ENCODE data around the gene DNAL1.

The DNAL1 gene

GRCh38 chr14:73724696-73725095 lies 79.9 kb downstream of the DNAL1 start:
- no peak for DNase-seq (ENCODE audit: low read depth, low spot score)

DNA sequence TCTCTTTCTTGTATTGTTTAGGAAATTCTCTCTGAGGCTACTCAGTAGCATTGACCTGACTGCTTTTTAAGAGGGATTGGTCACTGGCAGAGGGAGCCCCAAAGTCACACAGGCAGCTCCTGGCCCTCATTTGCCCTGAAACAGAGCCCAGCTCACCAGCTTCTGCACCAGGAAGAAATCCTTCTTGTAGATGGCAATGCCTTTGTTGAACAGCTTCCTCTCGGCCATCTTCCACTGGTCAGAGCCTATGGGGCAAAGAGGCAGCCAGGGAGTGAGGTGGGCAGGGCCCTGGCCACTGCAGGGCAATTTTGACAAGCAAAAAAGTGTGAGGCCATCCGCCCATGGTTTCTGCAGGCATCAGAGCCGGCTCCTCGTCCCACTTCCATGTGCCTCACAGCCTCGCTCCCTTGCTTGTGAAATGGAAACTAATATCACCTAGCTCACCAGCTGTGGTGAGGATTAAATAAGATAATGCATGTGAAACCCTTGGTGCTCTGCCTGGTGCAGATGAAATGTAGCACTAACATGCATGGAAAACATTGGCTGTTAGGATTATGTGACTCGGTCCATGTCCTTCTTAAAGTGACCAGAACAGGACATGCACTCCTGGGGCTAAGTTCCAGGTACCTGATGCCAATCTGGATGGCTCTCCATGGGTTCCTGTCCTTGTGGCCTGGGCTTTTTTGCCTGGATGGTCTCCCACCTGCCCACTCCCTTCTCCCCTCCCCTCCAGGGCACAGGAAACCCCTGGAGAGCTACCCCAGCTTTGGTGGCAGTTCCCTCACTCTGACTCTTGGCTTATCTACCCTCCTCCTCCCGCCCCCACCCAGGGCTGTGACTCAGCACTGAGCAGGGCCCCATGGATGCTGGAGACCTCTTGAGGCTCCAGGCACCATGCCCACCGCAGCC lies 80.6 kb downstream of the DNAL1 start:
- DNase-seq (ENCODE audit: low read depth, low spot score) = no peak

GRCh38 chr14:73726025-73726961 lies 81.5 kb downstream of the DNAL1 start:
- DNase-seq (ENCODE audit: low read depth, low spot score) = no peak

GRCh38 chr14:73727166-73727565 lies 82.4 kb downstream of the DNAL1 start:
- no peak for DNase-seq (ENCODE audit: low read depth, low spot score)

- DNase-seq (ENCODE audit: low read depth, low spot score) = no peak
Observed at GRCh38 chr14:73728717-73729330, 84.0 kb downstream of the DNAL1 start.

GRCh38 chr14:73729556-73730265 lies 84.9 kb downstream of the DNAL1 start:
- no peak for DNase-seq (ENCODE audit: low read depth, low spot score)

DNA sequence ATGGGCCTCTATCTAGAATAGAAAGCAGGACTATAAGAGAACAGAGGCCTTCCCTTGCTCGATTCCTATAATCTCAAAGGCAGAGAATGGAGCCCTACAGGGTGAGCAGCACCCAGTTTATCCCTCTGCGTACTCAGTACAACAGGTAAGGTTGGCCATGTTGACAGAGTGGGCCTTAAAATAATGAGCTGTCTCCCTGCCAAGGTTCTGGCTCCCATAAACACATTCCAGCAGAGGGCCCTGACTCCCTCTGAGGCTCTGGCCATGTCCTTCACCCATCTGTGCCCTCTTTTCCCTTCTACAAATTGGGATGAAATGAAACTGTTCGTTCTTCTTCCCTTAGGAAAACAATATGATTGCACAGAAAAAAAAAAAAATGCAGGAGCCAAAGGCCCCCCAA lies 86.3 kb downstream of the DNAL1 start:
- DNase-seq (ENCODE audit: low read depth, low spot score) = no peak

DNA sequence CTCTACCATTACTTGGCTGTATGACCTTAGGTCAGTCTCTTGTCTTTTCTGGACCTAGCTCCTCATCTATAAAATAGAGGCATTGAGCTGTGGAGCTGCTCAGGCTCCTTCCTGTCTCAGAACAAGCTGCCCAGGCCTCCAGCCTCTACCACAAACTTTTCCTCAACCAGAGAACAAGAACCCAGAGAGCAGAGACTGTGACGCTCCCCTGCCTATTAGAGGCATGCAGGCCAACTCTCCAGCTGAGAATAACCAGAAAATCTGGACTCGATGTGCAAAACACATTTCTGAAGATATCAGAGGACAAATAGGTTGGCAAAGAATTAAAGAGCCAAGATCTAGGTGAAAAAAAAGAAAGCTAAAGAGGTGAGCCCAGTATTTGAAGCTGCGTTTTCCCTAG lies 87.2 kb downstream of the DNAL1 start:
- DNase-seq (ENCODE audit: low read depth, low spot score) = no peak

DNA sequence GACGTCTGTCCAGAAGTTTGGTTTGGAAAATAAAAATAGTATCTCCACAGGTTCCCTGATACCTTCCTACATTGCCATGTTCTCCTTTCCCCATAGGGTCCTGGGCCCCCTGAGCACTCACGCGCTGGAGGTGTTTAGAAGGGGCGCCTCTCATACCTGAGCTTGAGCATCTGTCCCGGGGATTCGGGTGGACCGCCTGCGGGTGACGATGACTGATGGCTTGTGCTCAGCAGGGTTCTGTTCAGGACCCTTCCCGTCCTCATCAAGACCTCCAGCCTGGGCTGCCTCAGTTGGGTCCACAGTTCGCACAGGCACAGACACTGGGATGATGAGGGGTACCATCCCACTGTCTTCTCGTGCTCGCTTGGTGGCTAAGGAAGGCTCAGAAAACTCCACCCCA lies 92.1 kb downstream of the DNAL1 start:
- no peak for DNase-seq (ENCODE audit: low read depth, low spot score)

- no peak for DNase-seq (ENCODE audit: low read depth, low spot score)
Observed at GRCh38 chr14:73738518-73739173, 93.9 kb downstream of the DNAL1 start.

DNA sequence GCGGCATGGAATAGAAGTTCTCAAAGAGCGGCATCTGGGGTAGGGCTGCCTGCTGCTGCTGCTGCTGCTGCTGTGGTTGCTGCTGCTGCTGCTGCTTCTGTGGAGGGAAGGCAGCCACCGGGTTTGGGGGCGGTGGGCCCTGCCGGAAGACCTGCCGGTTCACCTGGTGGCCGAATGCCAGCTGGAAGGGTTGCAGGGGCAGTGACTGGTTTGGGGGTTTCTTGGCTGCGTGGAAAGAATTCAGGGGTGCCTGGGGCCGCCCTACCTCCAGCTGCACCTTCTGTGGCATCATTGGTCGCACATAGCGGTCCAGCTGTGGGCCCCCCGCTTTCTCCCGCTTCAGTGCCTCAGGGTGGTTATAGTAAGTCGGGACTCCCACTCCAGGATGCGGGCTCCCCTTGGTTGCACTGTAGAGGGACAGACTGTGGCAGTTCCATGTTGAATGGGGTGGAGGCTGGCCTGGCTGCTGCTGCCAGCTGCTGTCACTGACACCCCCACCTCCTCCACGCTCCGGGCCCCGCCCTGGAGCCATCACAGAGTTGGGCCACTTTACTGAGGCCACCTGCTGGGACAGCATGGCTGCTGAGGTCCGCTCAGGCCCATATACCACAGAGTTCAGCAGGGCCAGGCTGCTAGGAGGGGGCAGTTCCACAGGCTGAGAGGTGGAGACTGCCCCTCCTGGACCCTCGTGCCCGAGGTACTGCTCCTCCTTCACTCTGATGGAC lies 94.5 kb downstream of the DNAL1 start:
- DNase-seq (ENCODE audit: low read depth, low spot score) = no peak

DNA sequence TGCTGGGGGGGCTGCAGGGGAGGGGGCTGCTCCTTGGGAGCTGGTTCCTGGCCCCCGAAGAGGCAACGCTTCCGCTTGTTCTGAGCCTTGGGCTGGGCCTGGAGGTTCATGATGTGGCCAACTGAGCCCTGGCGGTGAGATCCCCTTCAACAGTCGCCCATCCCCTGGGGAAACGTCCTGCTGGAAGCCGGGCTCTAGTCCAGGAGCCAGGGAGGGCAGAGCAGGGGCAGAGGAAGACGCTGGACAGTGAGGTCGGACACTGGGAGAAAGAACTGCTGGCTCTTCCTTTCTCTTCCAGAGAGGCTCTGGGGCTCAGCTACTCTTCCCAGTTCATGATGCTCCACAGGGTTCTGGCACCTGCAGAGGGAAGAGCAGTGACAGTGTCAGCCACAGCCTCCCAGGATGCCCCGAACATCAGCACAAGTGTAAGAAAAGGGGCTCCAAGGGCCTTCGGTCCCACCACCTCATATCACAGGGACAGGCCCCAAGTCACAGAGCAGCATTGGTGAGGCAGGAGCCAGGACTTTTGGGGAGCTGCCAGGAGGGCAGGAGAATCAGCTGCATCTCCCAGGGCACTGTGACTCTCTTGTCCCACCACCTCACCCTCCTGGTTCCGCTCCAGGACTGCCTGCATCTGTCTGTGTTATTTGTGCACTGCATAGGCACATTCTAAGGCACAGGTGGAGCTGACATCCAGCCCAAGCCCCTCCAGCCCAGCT lies 95.3 kb downstream of the DNAL1 start:
- no peak for DNase-seq (ENCODE audit: low read depth, low spot score)

- no peak for DNase-seq (ENCODE audit: low read depth, low spot score)
Observed at GRCh38 chr14:73740618-73741326, 96.0 kb downstream of the DNAL1 start.

GRCh38 chr14:73741386-73741875 lies 96.6 kb downstream of the DNAL1 start:
- DNase-seq (ENCODE audit: low read depth, low spot score) = no peak

GRCh38 chr14:73741876-73742519 lies 97.2 kb downstream of the DNAL1 start:
- DNase-seq (ENCODE audit: low read depth, low spot score) = no peak

- no peak for DNase-seq (ENCODE audit: low read depth, low spot score)
Observed at GRCh38 chr14:73742520-73743238, 97.9 kb downstream of the DNAL1 start.

- DNase-seq (ENCODE audit: low read depth, low spot score) = no peak
Observed at GRCh38 chr14:73743431-73743931, 98.7 kb downstream of the DNAL1 start.

Data from iPS DF 19.7 (cell line).